GM18499 (cell line): ENCODE data around the gene WDR20.
"Not testable (repeated sequence)": the region's sequence is repeated elsewhere in the genome, so short reads cannot be mapped to it uniquely, and the experiment has no call there.

ENCODE experiments used
- ATAC-seq: cut with Tn5 transposase; IDR thresholded peaks from one replicate; pipeline ENCODE4 v1.9.1; 2021; ENCODE audit warnings: moderate number of reproducible peaks; ENCODE audit not compliant: insufficient read depth, unreplicated experiment

WDR20 gene

GRCh38 chr14:102126807-102127455 lies 12.8 kb upstream of the WDR20 start:
- no peak for ATAC-seq

- ATAC-seq, result no peak
Measured at GRCh38 chr14:102131741-102132140, 8.0 kb upstream of the WDR20 start.

GRCh38 chr14:102134021-102134420 lies 5.7 kb upstream of the WDR20 start:
- ATAC-seq, result not testable (repeated sequence)

- ATAC-seq, result not testable (repeated sequence)
Measured at GRCh38 chr14:102134719-102135118, 5.0 kb upstream of the WDR20 start.

- not testable (repeated sequence) for ATAC-seq
Measured at GRCh38 chr14:102135456-102135855, 4.2 kb upstream of the WDR20 start.

- no peak for ATAC-seq
Measured at GRCh38 chr14:102138535-102138934, 1.2 kb upstream of the WDR20 start.

- ATAC-seq, result no peak
Measured at GRCh38 chr14:102138961-102139285, 774 bp upstream of the WDR20 start.

- ATAC-seq, result peak; percentile 8
Measured at GRCh38 chr14:102140027-102140749, 491 bp downstream of the WDR20 start.

- ATAC-seq, result no peak
Measured at GRCh38 chr14:102140750-102141145, 1.1 kb downstream of the WDR20 start.

GRCh38 chr14:102141797-102142196 lies 2.1 kb downstream of the WDR20 start:
- ATAC-seq, result no peak

GRCh38 chr14:102144914-102145313 lies 5.2 kb downstream of the WDR20 start:
- ATAC-seq, result no peak

- no peak for ATAC-seq
Measured at GRCh38 chr14:102145395-102145794, 5.7 kb downstream of the WDR20 start.

GRCh38 chr14:102146423-102146822 lies 6.7 kb downstream of the WDR20 start:
- ATAC-seq, result no peak

GRCh38 chr14:102150083-102150482 lies 10.4 kb downstream of the WDR20 start:
- no peak for ATAC-seq

- no peak for ATAC-seq
Measured at GRCh38 chr14:102150744-102151143, 11.0 kb downstream of the WDR20 start.

- ATAC-seq, result not testable (repeated sequence)
Measured at GRCh38 chr14:102151411-102151810, 11.7 kb downstream of the WDR20 start.

- ATAC-seq, result no peak
Measured at GRCh38 chr14:102154121-102154520, 14.4 kb downstream of the WDR20 start.

GRCh38 chr14:102154821-102155549 lies 15.3 kb downstream of the WDR20 start:
- ATAC-seq, result no peak

GRCh38 chr14:102157346-102157745 lies 17.6 kb downstream of the WDR20 start:
- no peak for ATAC-seq

- ATAC-seq, result no peak
Measured at GRCh38 chr14:102158797-102159196, 19.1 kb downstream of the WDR20 start.

GRCh38 chr14:102159841-102160240 lies 20.1 kb downstream of the WDR20 start:
- ATAC-seq, result no peak
